ENCODE data around the gene LMCD1. TPM values are rescaled to one million over a fixed set of nuclear protein-coding genes. Genes with fewer than 3 reads are reported as not detected.

LMCD1 gene, protein sequence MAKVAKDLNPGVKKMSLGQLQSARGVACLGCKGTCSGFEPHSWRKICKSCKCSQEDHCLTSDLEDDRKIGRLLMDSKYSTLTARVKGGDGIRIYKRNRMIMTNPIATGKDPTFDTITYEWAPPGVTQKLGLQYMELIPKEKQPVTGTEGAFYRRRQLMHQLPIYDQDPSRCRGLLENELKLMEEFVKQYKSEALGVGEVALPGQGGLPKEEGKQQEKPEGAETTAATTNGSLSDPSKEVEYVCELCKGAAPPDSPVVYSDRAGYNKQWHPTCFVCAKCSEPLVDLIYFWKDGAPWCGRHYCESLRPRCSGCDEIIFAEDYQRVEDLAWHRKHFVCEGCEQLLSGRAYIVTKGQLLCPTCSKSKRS
- 0.31 TPM for total RNA-seq (2013)
- polyA plus RNA-seq = under 1 TPM in 2 of 3 donors, not detected in 1; 0.09 to 0.51 TPM
- not detected in 2 replicates for polyA minus RNA-seq
- total RNA-seq = 0.06 to 3.5 (median 0.47) reads per million in 11 experiments

DNA sequence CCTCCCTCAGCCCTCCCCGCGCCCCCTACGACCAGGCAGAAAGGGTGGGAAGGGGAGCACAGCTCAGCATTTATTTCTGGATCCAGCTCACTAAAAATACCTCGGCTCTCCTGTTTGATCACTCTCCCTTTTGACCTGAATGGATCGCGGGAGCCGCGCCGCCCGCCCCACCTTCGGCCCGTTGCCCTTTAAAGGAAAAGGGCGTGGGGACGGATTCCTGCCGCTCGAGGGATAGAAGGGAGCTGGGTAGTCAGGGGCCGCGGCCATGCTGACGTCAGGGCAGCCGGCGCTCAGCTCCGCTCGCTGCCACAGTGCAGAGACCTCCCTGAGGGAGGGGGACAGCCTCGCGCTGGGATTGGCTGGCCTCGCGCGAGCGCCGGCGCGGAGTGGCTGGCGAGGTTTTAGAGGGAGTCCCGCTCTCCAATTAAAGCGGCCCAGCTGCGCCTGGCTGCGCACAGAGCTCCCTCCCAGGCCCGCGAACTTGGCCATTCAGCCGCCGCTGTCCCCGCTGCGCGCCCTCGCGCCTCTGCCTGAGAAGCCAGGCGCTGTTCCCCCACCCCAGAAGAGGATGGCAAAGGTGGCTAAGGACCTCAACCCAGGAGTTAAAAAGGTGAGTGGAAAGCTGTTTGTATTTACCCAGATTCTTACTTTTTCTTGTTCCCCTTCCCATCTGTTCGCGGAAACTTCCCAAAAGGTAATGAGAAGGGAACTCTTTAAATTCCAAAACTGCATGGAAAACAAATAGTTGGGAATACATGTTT is at the start of gene LMCD1:
LMCD1 (plus strand) TSS at position 453 of the 761 bp plus-strand sequence; CDS start at position 569, 116 bp downstream.
- no peaks in the 10 kb centered on the region for H3K36me3 Mint-ChIP-seq
- peak within 1 kb of the TSS; percentile 41 to 75 (median 42) for H3K4me3 ChIP-seq (replicated peaks in 1 of 3; ENCODE audit: low read depth in 2 of 3, low read length in 3 of 3)
- H3K9me3 Mint-ChIP-seq = peaks cover 0 to 2% (median 0%) of the 10 kb centered on the region in 7 donors
- H3K4me1 ChIP-seq (ENCODE audit: control insufficient read depth in 1 of 2, insufficient read depth in 2 of 2, low read length in 2 of 2) = peaks cover 8 to 10% of the 10 kb centered on the region in 2 donors
- peak within 1 kb of the TSS; percentile 40 for H3K9ac ChIP-seq (ENCODE audit: insufficient read depth, low read length, poor library complexity, severe bottlenecking)
- no peaks in the 10 kb centered on the region for H4K20me1 ChIP-seq (ENCODE audit: insufficient read depth, low read length)
- 0% methylated on average over 39 of the region's 49 CpGs for WGBS (ENCODE audit: insufficient coverage)
- peaks cover 4 to 26% (median 20%) of the 10 kb centered on the region in 3 donors for H3K27me3 Mint-ChIP-seq (ENCODE audit: low read depth in 3 of 3)
- peak within 1 kb of the TSS; percentile 84 for H3K4me2 ChIP-seq (replicated peaks; ENCODE audit: extremely low read depth, low read length, poor library complexity, severe bottlenecking)
- H3K27me3 ChIP-seq (ENCODE audit: control insufficient read depth in 2 of 2, insufficient read depth in 2 of 2, low read length in 2 of 2) = peaks cover 2 to 5% of the 10 kb centered on the region in 2 donors
- intact Hi-C loops (cut with micrococcal nuclease) = no loop called here
- peak within 1 kb of the TSS; percentile 87 for H2AFZ ChIP-seq (ENCODE audit: insufficient read depth, low read depth, low read length, poor library complexity, severe bottlenecking)
- H3K9me3 ChIP-seq (replicated peaks in 1 of 2; ENCODE audit: control insufficient read depth in 1 of 2, insufficient read depth in 1 of 2, low read length in 2 of 2) = peaks cover 0 to 5% of the 10 kb centered on the region in 2 donors
- peak within 1 kb of the TSS in 4 of 7 donors; percentile 22 to 80 (median 42) for H3K27ac Mint-ChIP-seq
- H3K27ac ChIP-seq (ENCODE audit: low read depth in 1 of 2, low read length in 2 of 2) = no peak within 1 kb of the TSS
- no peaks in the 10 kb centered on the region for H3K36me3 ChIP-seq (replicated peaks in 1 of 2; ENCODE audit: control insufficient read depth in 1 of 2, insufficient read depth in 2 of 2, low read length in 2 of 2)
- peak; percentile 48 to 74 (median 57) for DNase-seq
- H3K4me3 Mint-ChIP-seq = peak within 1 kb of the TSS; percentile 78 to 93
- H3K4me1 Mint-ChIP-seq = peaks cover 10% of the 10 kb centered on the region
- TF ChIP-seq, protein P1, sequence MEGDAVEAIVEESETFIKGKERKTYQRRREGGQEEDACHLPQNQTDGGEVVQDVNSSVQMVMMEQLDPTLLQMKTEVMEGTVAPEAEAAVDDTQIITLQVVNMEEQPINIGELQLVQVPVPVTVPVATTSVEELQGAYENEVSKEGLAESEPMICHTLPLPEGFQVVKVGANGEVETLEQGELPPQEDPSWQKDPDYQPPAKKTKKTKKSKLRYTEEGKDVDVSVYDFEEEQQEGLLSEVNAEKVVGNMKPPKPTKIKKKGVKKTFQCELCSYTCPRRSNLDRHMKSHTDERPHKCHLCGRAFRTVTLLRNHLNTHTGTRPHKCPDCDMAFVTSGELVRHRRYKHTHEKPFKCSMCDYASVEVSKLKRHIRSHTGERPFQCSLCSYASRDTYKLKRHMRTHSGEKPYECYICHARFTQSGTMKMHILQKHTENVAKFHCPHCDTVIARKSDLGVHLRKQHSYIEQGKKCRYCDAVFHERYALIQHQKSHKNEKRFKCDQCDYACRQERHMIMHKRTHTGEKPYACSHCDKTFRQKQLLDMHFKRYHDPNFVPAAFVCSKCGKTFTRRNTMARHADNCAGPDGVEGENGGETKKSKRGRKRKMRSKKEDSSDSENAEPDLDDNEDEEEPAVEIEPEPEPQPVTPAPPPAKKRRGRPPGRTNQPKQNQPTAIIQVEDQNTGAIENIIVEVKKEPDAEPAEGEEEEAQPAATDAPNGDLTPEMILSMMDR (IDR thresholded peaks at IDR 0.05) = no peak
- H3K79me2 ChIP-seq (ENCODE audit: insufficient read depth, low read length) = no peaks in the 10 kb centered on the region

DNA sequence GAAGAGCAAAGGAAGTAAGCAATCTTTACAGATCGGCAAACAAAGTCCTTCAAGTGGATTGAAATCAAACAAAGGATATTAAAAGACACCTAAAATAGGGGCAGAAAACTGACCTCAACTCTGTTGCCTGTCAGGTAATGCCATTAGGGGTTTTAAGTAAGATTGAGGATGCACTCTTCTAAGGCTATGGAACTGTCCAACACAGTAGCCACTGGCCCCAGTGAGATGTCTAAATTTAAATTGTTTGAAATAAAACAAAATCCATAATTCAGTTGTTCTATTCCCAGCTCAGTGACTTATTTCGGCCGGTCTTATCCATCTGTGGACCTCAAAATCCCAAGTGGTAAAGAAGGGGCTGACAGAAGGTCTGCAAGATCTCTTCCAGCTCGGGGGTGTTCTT is 49.5 kb upstream of the LMCD1 start:
- Histone ChIP-seq H3K4me2 (replicated peaks; ENCODE audit: extremely low read depth, low read length, poor library complexity, severe bottlenecking) (no peak overlapping the region), H3K9ac (ENCODE audit: insufficient read depth, low read length, poor library complexity, severe bottlenecking) (no peak overlapping the region), H3K4me1 (ENCODE audit: control insufficient read depth in 1 of 2, insufficient read depth in 2 of 2, low read length in 2 of 2) (no peaks in the 10 kb centered on the region), H3K4me3 (replicated peaks in 1 of 3; ENCODE audit: low read depth in 2 of 3, low read length in 3 of 3) (no peak overlapping the region), H2AFZ (ENCODE audit: insufficient read depth, low read depth, low read length, poor library complexity, severe bottlenecking) (no peak overlapping the region), H4K20me1 (ENCODE audit: insufficient read depth, low read length) (no peaks in the 10 kb centered on the region), H3K27ac (ENCODE audit: low read depth in 1 of 2, low read length in 2 of 2) (no peak overlapping the region), H3K79me2 (ENCODE audit: insufficient read depth, low read length) (no peaks in the 10 kb centered on the region), H3K27me3 (ENCODE audit: control insufficient read depth in 2 of 2, insufficient read depth in 2 of 2, low read length in 2 of 2) (no peaks in the 10 kb centered on the region), H3K9me3 (replicated peaks in 1 of 2; ENCODE audit: control insufficient read depth in 1 of 2, insufficient read depth in 1 of 2, low read length in 2 of 2) (no peaks in the 10 kb centered on the region), H3K36me3 (replicated peaks in 1 of 2; ENCODE audit: control insufficient read depth in 1 of 2, insufficient read depth in 2 of 2, low read length in 2 of 2) (no peaks in the 10 kb centered on the region)
- intact Hi-C loops (cut with micrococcal nuclease) = no loop called here
- H3K4me1 Mint-ChIP-seq = no peaks in the 10 kb centered on the region
- TF ChIP-seq, protein P1 (IDR thresholded peaks at IDR 0.05) = no peak
- no peak for DNase-seq
- no peak overlapping the region for H3K4me3 Mint-ChIP-seq
- peaks cover 0 to 6% (median under 1%) of the 10 kb centered on the region in 7 donors for H3K9me3 Mint-ChIP-seq
- peaks cover 0 to 6% (median 2%) of the 10 kb centered on the region in 3 donors for H3K27me3 Mint-ChIP-seq (ENCODE audit: low read depth in 3 of 3)
- no peak overlapping the region for H3K27ac Mint-ChIP-seq
- 50% methylated on average over 1 of the region's 4 CpGs for WGBS (ENCODE audit: insufficient coverage)
- H3K36me3 Mint-ChIP-seq = no peaks in the 10 kb centered on the region

Data from CD14-positive monocyte (primary cell).